MM.1S (cell line): ENCODE measurements around the gene KPNA5.

ENCODE experiments used
- DNase-seq: peaks from one replicate; pipeline ENCODE4 v3.0.0-alpha.2; 2015
- H2AFZ ChIP-seq: fragments of 300-600 bp; sonication (generic); 2 replicates; pipeline ENCODE4 v1.6.0; 2016; ENCODE audit warnings: antibody characterized with exemption, low read length
- H3F3A ChIP-seq: fragments of 300-600 bp; sonication (generic); 2 replicates; pipeline ENCODE4 v1.6.1; 2016; ENCODE audit warnings: mild to moderate bottlenecking, antibody characterized with exemption, low read length, moderate library complexity, mixed read lengths; ENCODE audit not compliant: insufficient read depth
- H3K27ac ChIP-seq: fragments of 300-600 bp; sonication (generic); 2 replicates; pipeline ENCODE4 v1.5.1; 2016; ENCODE audit warnings: mild to moderate bottlenecking, low read length
- H3K27me3 ChIP-seq: fragments of 300-600 bp; sonication (generic); replicated peaks from 2 replicates; pipeline ENCODE4 v1.6.0; 2016; ENCODE audit warnings: low read length; ENCODE audit not compliant: insufficient read depth
- H3K36me3 ChIP-seq: fragments of 300-600 bp; sonication (generic); replicated peaks from 2 replicates; pipeline ENCODE4 v1.6.1; 2016; ENCODE audit warnings: mild to moderate bottlenecking, low read length, mixed read lengths; ENCODE audit not compliant: insufficient read depth
- H3K4me1 ChIP-seq: fragments of 300-600 bp; sonication (generic); 2 replicates; pipeline ENCODE4 v1.6.1; 2016; ENCODE audit warnings: low read length, mixed read lengths
- H3K4me2 ChIP-seq: fragments of 300-600 bp; sonication (generic); 2 replicates; pipeline ENCODE4 v1.6.0; 2016; ENCODE audit warnings: low read depth, low read length
- H3K4me3 ChIP-seq: fragments of 300-600 bp; sonication (generic); 2 replicates; pipeline ENCODE4 v1.5.1; 2016; ENCODE audit warnings: low read length, mixed read lengths
- H3K79me2 ChIP-seq: fragments of 300-600 bp; sonication (generic); 2 replicates; pipeline ENCODE4 v1.6.1; 2016; ENCODE audit warnings: mixed run types, low read length, mixed read lengths
- H3K9ac ChIP-seq: fragments of 300-600 bp; sonication (generic); 2 replicates; pipeline ENCODE4 v1.6.1; 2016; ENCODE audit warnings: low read length, mixed read lengths
- H3K9me2 ChIP-seq: fragments of 300-600 bp; sonication (generic); replicated peaks from 2 replicates; pipeline ENCODE4 v1.6.1; 2016; ENCODE audit warnings: mild to moderate bottlenecking, low read length, mixed read lengths; ENCODE audit not compliant: insufficient read depth
- H3K9me3 ChIP-seq: fragments of 300-600 bp; sonication (generic); replicated peaks from 2 replicates; pipeline ENCODE4 v1.6.1; 2016; ENCODE audit warnings: mild to moderate bottlenecking, low read length, mixed read lengths; ENCODE audit not compliant: insufficient read depth
- H4K20me1 ChIP-seq: fragments of 300-600 bp; sonication (generic); 2 replicates; pipeline ENCODE4 v1.6.1; 2016; ENCODE audit warnings: mild to moderate bottlenecking, low read length, moderate library complexity, mixed read lengths; ENCODE audit not compliant: insufficient read depth
- CTCF ChIP-seq: fragments of 300-600 bp; sonication (generic); IDR thresholded peaks from 2 replicates; pipeline ENCODE4 v1.5.1; 2016; ENCODE audit warnings: antibody characterized with exemption, low read length, mixed read lengths
- EZH2 ChIP-seq: fragments of 300-600 bp; sonication (generic); optimal IDR thresholded peaks from 2 replicates; pipeline ENCODE3; 2017; ENCODE audit warnings: low read depth, mild to moderate bottlenecking, antibody characterized with exemption, low read length, mixed read lengths
- EZH2phosphoT487 ChIP-seq: fragments of 300-600 bp; sonication (generic); IDR thresholded peaks from 2 replicates; pipeline ENCODE4 v1.6.1; 2018; ENCODE audit warnings: antibody characterized with exemption, low read length

The KPNA5 gene

DNA sequence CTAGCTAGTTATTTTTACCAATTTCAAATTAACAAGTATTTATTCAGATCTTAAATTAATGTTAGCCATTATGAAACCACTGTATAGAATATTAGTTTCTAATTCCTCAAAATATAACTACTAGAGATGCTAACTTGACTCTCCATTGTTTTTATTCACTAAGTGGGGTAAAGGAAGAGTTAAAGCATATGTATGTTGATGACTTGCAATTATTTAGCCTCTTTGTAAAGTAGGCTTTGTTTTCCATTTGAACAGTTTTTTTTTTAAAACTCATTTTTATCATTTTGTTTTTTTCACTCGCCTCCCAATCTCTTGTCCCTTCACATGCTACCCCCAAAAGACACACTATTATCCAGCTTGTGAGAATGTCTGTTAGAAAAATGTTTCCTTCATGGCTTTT lies 81.2 kb downstream of the KPNA5 start:
- Histone ChIP-seq H3K4me3 (no peak overlapping the region), H3K27me3 (no peaks in the 10 kb centered on the region), H3K79me2 (no peaks in the 10 kb centered on the region), H3F3A (no peaks in the 10 kb centered on the region), H3K9me2 (no peaks in the 10 kb centered on the region), H3K4me2 (no peak overlapping the region), H3K36me3 (no peaks in the 10 kb centered on the region), H3K9me3 (no peaks in the 10 kb centered on the region), H3K9ac (no peak overlapping the region), H2AFZ (no peak overlapping the region), H3K4me1 (no peaks in the 10 kb centered on the region), H4K20me1 (no peaks in the 10 kb centered on the region), H3K27ac (no peak overlapping the region)
- TF ChIP-seq EZH2phosphoT487, result no peak
- no peak for TF ChIP-seq EZH2
- TF ChIP-seq CTCF, result no peak
- DNase-seq, result no peak

GRCh38 chr6:116763048-116763447 lies 82.0 kb downstream of the KPNA5 start:
- no peak overlapping the region for H3K4me2 ChIP-seq
- TF ChIP-seq CTCF (no peak), EZH2phosphoT487 (no peak), EZH2 (no peak)
- no peaks in the 10 kb centered on the region for H3K27me3 ChIP-seq
- no peak for DNase-seq
- H2AFZ ChIP-seq, result no peak overlapping the region
- H3F3A ChIP-seq, result no peaks in the 10 kb centered on the region
- H4K20me1 ChIP-seq, result no peaks in the 10 kb centered on the region
- no peaks in the 10 kb centered on the region for H3K9me3 ChIP-seq
- H3K9me2 ChIP-seq, result no peaks in the 10 kb centered on the region
- no peaks in the 10 kb centered on the region for H3K79me2 ChIP-seq
- no peaks in the 10 kb centered on the region for H3K4me1 ChIP-seq
- no peak overlapping the region for H3K27ac ChIP-seq
- H3K36me3 ChIP-seq, result no peaks in the 10 kb centered on the region
- no peak overlapping the region for H3K9ac ChIP-seq
- H3K4me3 ChIP-seq, result no peak overlapping the region

DNA sequence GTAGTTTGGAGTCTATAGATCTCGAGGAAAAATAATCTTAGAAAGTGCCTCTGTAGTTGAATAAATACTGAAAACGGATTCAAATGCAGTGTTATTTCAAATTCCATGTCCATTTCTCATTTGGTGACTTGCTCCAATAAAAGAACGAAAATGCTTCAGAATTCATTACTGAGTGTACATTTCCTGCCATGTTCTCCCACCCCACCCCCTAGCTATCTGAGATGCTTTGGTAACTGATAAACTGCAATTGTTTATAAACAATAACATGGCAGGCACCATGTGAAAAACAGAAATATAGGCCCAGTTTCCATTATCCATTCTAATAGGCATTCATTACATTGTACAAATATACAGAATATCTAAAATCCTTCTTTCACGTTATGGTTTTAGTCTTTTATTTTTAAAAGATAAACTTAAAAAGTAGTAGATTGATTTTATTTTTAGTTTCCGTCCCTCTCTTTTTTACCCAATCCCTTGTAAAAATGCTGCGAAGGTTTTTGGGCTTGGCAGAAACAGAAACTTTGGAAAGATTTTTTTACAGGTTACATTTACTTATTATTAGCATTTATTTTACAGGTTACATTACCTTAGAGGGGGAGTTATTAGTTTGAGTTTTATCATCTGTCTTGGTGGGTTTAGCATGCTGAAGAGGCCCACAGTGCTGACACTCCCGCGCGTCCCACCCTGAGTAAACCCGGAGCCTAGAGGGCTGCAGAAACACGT lies 83.1 kb downstream of the KPNA5 start:
- Histone ChIP-seq H3F3A (no peaks in the 10 kb centered on the region), H3K9me2 (no peaks in the 10 kb centered on the region), H3K4me2 (no peak overlapping the region), H3K27ac (no peak overlapping the region), H4K20me1 (no peaks in the 10 kb centered on the region), H3K36me3 (no peaks in the 10 kb centered on the region), H3K4me3 (no peak overlapping the region), H3K79me2 (no peaks in the 10 kb centered on the region), H3K9me3 (no peaks in the 10 kb centered on the region), H3K27me3 (no peaks in the 10 kb centered on the region), H3K4me1 (no peaks in the 10 kb centered on the region), H2AFZ (no peak overlapping the region), H3K9ac (no peak overlapping the region)
- no peak for TF ChIP-seq EZH2
- no peak for TF ChIP-seq CTCF
- no peak for TF ChIP-seq EZH2phosphoT487
- no peak for DNase-seq
